Measurements from ENCODE around the gene SPIN1.

Gene SPIN1

DNA sequence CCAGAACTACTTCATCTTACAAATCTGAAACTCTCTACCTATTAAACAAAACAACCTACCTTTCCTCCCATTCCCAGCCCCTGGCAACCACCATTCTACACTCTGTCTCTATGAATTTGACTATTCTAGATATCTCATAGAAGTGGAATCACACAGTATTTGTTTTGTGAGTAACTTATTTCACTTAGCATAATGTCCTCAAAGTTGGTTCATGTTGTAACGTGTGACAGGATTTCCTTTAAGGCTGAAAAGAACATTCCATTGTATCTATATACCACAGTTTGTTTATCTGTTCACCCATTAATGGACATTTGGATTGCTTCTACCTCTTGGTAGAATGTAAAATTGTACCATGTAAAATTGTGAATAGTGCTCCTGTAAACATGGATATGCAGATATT, 76.6 kb downstream of the SPIN1 start:
- TF ChIP-seq, protein P1, sequence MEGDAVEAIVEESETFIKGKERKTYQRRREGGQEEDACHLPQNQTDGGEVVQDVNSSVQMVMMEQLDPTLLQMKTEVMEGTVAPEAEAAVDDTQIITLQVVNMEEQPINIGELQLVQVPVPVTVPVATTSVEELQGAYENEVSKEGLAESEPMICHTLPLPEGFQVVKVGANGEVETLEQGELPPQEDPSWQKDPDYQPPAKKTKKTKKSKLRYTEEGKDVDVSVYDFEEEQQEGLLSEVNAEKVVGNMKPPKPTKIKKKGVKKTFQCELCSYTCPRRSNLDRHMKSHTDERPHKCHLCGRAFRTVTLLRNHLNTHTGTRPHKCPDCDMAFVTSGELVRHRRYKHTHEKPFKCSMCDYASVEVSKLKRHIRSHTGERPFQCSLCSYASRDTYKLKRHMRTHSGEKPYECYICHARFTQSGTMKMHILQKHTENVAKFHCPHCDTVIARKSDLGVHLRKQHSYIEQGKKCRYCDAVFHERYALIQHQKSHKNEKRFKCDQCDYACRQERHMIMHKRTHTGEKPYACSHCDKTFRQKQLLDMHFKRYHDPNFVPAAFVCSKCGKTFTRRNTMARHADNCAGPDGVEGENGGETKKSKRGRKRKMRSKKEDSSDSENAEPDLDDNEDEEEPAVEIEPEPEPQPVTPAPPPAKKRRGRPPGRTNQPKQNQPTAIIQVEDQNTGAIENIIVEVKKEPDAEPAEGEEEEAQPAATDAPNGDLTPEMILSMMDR (IDR thresholded peaks at IDR 0.05), result no peak
- Histone ChIP-seq H3K27ac (no peak overlapping the region), H3K9me3 (no peaks in the 10 kb centered on the region), H3K4me1 (no peaks in the 10 kb centered on the region), H3K36me3 (peaks cover 8 to 21% (median 15%) of the 10 kb centered on the region in 3 donors), H3K27me3 (no peaks in the 10 kb centered on the region), H3K4me3 (no peak overlapping the region)
- intact Hi-C loops (cut with DNase I; ENCODE audit: low total_unique reads), result no loop called here
- DNase-seq, result no peak

DNA sequence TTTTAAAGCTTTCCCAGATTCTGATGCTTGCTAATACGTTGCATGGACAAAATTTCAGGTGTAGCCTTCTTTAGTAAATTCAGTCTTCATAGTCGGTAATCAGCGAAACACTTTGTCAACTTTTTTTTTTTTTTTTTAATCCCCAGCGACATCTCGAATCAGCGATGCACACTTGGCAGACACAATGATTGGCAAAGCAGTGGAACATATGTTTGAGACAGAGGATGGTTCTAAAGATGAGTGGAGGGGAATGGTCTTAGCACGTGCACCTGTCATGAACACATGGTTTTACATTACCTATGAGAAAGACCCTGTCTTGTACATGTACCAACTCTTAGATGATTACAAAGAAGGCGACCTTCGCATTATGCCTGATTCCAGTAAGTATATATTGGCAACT, 80.0 kb downstream of the SPIN1 start:
- Histone ChIP-seq H3K27me3 (no peaks in the 10 kb centered on the region), H3K4me1 (no peaks in the 10 kb centered on the region), H3K9me3 (no peaks in the 10 kb centered on the region), H3K36me3 (peaks cover 8 to 33% (median 16%) of the 10 kb centered on the region in 3 donors), H3K27ac (no peak overlapping the region), H3K4me3 (no peak overlapping the region)
- intact Hi-C loops (cut with DNase I; ENCODE audit: low total_unique reads), result no loop called here
- DNase-seq, result no peak
- TF ChIP-seq, protein P1 (IDR thresholded peaks at IDR 0.05), result no peak

DNA sequence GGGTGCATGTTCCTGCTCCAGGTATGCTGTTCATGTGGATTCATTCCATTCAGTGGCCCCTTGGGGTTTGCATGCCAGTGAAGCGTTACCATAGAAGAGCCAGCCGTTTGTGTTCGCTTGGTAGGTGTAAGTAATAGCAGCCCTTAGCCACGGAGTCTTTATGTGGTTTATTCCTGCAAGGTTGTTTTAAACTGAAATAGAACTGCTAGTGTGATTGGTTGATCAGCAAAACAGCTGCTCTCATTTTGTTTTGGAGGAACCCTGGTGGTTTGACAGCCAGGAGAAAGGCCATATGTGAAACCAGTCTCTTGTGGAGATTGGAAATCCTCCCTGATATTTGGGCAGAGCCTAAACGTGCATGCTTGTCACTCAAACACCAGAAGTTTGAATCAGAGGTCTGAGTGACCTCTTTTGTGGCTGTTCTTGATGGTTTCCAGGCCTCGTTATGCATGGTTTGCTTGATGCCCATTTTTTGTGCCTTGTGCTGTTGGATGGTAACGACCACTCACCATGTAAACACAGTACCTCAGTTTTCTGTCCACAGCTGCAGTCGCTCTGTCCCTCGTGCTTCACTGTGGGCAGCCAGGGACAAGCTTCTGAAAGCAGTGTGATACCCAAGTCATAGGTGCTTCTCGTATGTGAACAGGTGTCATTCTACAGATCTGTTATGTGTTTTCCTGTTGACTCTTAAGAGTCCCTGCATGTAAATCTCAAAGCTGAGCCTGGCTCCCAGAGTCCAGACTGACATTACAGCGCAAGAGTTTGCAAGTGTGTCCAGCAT, 88.4 kb downstream of the SPIN1 start:
- no peak for DNase-seq

DNA sequence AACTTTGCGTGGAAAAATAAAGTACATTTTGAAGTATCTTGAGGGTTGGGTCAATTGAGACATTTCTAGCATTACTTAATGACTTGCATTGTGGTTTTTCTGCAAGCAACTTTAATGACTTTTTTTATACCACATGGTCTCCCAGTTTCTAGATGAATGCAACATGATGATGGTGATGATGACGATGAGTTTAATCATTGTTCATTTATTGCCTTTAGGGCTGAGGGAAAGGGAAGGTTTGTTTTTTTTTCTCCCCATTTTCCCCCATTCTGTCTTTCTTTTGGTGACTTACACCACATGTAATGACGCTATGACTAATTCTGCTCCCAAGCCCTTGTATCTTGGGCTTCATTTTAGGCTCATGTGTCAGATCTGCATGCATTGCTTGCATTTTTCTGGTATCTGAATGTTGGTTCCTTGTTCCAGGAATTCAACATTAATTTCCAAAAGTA, 89.1 kb downstream of the SPIN1 start:
- Histone ChIP-seq H3K4me1 (peaks cover 0 to 23% (median 0%) of the 10 kb centered on the region in 4 donors), H3K4me3 (no peak overlapping the region), H3K36me3 (peaks cover 17 to 36% (median 20%) of the 10 kb centered on the region in 3 donors), H3K27ac (no peak overlapping the region), H3K27me3 (no peaks in the 10 kb centered on the region), H3K9me3 (no peaks in the 10 kb centered on the region)
- DNase-seq, result no peak
- intact Hi-C loops (cut with DNase I; ENCODE audit: low total_unique reads), result no loop called here
- TF ChIP-seq, protein P1 (IDR thresholded peaks at IDR 0.05), result no peak

More for the DNA sequence above, 88.4 kb downstream of the SPIN1 start:
- TF ChIP-seq, protein P1 (IDR thresholded peaks at IDR 0.05), result no peak
- peaks cover 0 to 23% (median 0%) of the 10 kb centered on the region in 4 donors for H3K4me1 ChIP-seq
- H3K36me3 ChIP-seq, result peaks cover 17 to 40% (median 20%) of the 10 kb centered on the region in 3 donors
- no peak overlapping the region for H3K27ac ChIP-seq
- no peak overlapping the region for H3K4me3 ChIP-seq
- intact Hi-C loops (cut with DNase I; ENCODE audit: low total_unique reads), result no loop called here
- no peaks in the 10 kb centered on the region for H3K9me3 ChIP-seq
- H3K27me3 ChIP-seq, result no peaks in the 10 kb centered on the region

DNA sequence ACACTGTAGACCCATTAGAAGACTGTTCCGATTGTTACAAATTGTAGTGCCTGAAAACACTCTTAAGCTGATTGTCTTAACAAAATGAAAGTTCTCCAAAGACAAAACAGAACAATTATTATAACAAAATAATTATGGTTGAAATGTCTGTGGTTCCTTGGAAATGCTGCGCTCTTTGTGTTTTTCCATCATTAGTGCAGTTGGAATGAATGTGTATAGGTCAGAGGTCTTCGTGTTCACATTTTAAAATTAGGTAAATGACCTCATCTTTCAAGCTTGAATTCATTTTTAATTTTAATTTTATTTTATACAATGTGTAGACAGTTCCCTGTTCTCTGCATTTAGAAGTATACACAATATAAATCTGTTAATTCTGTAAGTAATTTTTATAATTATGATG, 90.0 kb downstream of the SPIN1 start:
- H3K36me3 ChIP-seq, result peaks cover 17 to 35% (median 20%) of the 10 kb centered on the region in 3 donors
- TF ChIP-seq, protein P1 (IDR thresholded peaks at IDR 0.05), result no peak
- no peak for DNase-seq
- no peak overlapping the region for H3K27ac ChIP-seq
- intact Hi-C loops (cut with DNase I; ENCODE audit: low total_unique reads), result no loop called here
- no peaks in the 10 kb centered on the region for H3K9me3 ChIP-seq
- H3K4me3 ChIP-seq, result no peak overlapping the region
- peaks cover 0 to 23% (median 0%) of the 10 kb centered on the region in 4 donors for H3K4me1 ChIP-seq
- H3K27me3 ChIP-seq, result no peaks in the 10 kb centered on the region
